Cardiac fibroblast (primary cell): ENCODE measurements around the gene SUMO4.

Source experiments
- DNase-seq, 2 donors: peaks; one replicate each; pipeline versions ENCODE4 v3.0.0 to v3.0.0-alpha.2; 2010; ENCODE audit warnings: low read depth in 2 of 2
- H3K4me3 ChIP-seq, 2 donors: replicated peaks in 1 of 2; 1 replicate in 1 of 2; 2 replicates in 1 of 2; pipeline ENCODE4 v1.5.1; 2011; ENCODE audit warnings: low read depth in 2 of 2, low read length in 2 of 2, mild to moderate bottlenecking in 2 of 2, moderate library complexity in 1 of 2
- CTCF ChIP-seq: IDR thresholded peaks from one replicate; pipeline ENCODE4 v1.5.1; 2011; ENCODE audit warnings: low read depth, mild to moderate bottlenecking, low read length, inconsistent platforms

The SUMO4 gene

GRCh38 chr6:149397384-149397783, 2.7 kb upstream of the SUMO4 start:
- no peak for TF ChIP-seq CTCF

GRCh38 chr6:149403534-149403933, 3.5 kb downstream of the SUMO4 start:
- DNase-seq, result no peak
- H3K4me3 ChIP-seq, result no peak overlapping the region
- no peak for TF ChIP-seq CTCF

More at GRCh38 chr6:149397384-149397783, 2.7 kb upstream of the SUMO4 start:
- H3K4me3 ChIP-seq, result no peak overlapping the region
- DNase-seq, result no peak

GRCh38 chr6:149405823-149406765, 6.0 kb downstream of the SUMO4 start:
- H3K4me3 ChIP-seq, result no peak overlapping the region
- peak; percentile 42 to 67 for DNase-seq
- TF ChIP-seq CTCF, result no peak

- TF ChIP-seq CTCF, result no peak
- no peak for DNase-seq
- no peak overlapping the region for H3K4me3 ChIP-seq
These were observed 9.6 kb downstream of the SUMO4 start for GRCh38 chr6:149409617-149410016.

- no peak for DNase-seq
- TF ChIP-seq CTCF, result no peak
- no peak overlapping the region for H3K4me3 ChIP-seq
These were observed 10.5 kb downstream of the SUMO4 start for GRCh38 chr6:149410557-149410956.

- DNase-seq, result no peak
- no peak overlapping the region for H3K4me3 ChIP-seq
- no peak for TF ChIP-seq CTCF
These were observed 13.9 kb downstream of the SUMO4 start for GRCh38 chr6:149414009-149414408.
